ENCODE data around the gene CBLN3.

- TF ChIP-seq FOS (IDR thresholded peaks at IDR 0.05; ENCODE audit: extremely low read depth, insufficient read length), result no peak
- TF ChIP-seq, protein P1, sequence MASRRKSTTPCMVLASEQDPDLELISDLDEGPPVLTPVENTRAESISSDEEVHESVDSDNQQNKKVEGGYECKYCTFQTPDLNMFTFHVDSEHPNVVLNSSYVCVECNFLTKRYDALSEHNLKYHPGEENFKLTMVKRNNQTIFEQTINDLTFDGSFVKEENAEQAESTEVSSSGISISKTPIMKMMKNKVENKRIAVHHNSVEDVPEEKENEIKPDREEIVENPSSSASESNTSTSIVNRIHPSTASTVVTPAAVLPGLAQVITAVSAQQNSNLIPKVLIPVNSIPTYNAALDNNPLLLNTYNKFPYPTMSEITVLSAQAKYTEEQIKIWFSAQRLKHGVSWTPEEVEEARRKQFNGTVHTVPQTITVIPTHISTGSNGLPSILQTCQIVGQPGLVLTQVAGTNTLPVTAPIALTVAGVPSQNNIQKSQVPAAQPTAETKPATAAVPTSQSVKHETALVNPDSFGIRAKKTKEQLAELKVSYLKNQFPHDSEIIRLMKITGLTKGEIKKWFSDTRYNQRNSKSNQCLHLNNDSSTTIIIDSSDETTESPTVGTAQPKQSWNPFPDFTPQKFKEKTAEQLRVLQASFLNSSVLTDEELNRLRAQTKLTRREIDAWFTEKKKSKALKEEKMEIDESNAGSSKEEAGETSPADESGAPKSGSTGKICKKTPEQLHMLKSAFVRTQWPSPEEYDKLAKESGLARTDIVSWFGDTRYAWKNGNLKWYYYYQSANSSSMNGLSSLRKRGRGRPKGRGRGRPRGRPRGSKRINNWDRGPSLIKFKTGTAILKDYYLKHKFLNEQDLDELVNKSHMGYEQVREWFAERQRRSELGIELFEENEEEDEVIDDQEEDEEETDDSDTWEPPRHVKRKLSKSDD (conservative IDR thresholded peaks at IDR 0.05; ENCODE audit: low read length), result no peak
Observed at GRCh38 chr14:24401810-24402702, 27.4 kb downstream of the CBLN3 start.
